ENCODE results near the gene DTNBP1.

Gene DTNBP1

GRCh38 chr6:15562977-15563376, 99.9 kb downstream of the DTNBP1 start:
- TF ChIP-seq REST (IDR thresholded peaks at IDR 0.05; ENCODE audit: insufficient read depth in 1 of 2, low read depth in 2 of 2, low read length in 2 of 2) (no peak), FOXP2 (optimal IDR thresholded peaks at IDR 0.05; ENCODE audit: borderline replicate concordance, extremely low read depth, extremely low read length, insufficient read depth) (no peak), TAF1 (IDR thresholded peaks at IDR 0.05; ENCODE audit: borderline replicate concordance, insufficient read depth, low read length) (no peak), SIN3A (IDR thresholded peaks at IDR 0.05; ENCODE audit: borderline replicate concordance, insufficient read depth, low read length) (no peak), POLR2AphosphoS5 (IDR thresholded peaks at IDR 0.05; ENCODE audit: low read depth, low read length) (no peak)

GRCh38 chr6:15561447-15562199, 101.2 kb downstream of the DTNBP1 start:
- TF ChIP-seq TAF1 (IDR thresholded peaks at IDR 0.05; ENCODE audit: borderline replicate concordance, insufficient read depth, low read length) = no peak

- TF ChIP-seq REST (IDR thresholded peaks at IDR 0.05; ENCODE audit: insufficient read depth in 1 of 2, low read depth in 2 of 2, low read length in 2 of 2) (no peak), TAF1 (IDR thresholded peaks at IDR 0.05; ENCODE audit: borderline replicate concordance, insufficient read depth, low read length) (no peak), FOXP2 (optimal IDR thresholded peaks at IDR 0.05; ENCODE audit: borderline replicate concordance, extremely low read depth, extremely low read length, insufficient read depth) (no peak), SIN3A (IDR thresholded peaks at IDR 0.05; ENCODE audit: borderline replicate concordance, insufficient read depth, low read length) (no peak), POLR2AphosphoS5 (IDR thresholded peaks at IDR 0.05; ENCODE audit: low read depth, low read length) (no peak)
Observed at GRCh38 chr6:15560713-15561112, 102.1 kb downstream of the DTNBP1 start.

- no peak for TF ChIP-seq POLR2AphosphoS5 (IDR thresholded peaks at IDR 0.05; ENCODE audit: low read depth, low read length)
- TF ChIP-seq FOXP2 (optimal IDR thresholded peaks at IDR 0.05; ENCODE audit: borderline replicate concordance, extremely low read depth, extremely low read length, insufficient read depth) = no peak
Observed at GRCh38 chr6:15557174-15557573, 105.7 kb downstream of the DTNBP1 start.

GRCh38 chr6:15556711-15557110, 106.1 kb downstream of the DTNBP1 start:
- no peak for TF ChIP-seq POLR2AphosphoS5 (IDR thresholded peaks at IDR 0.05; ENCODE audit: low read depth, low read length)

GRCh38 chr6:15555101-15556038, 107.5 kb downstream of the DTNBP1 start:
- no peak for TF ChIP-seq SIN3A (IDR thresholded peaks at IDR 0.05; ENCODE audit: borderline replicate concordance, insufficient read depth, low read length)
- TF ChIP-seq POLR2AphosphoS5 (IDR thresholded peaks at IDR 0.05; ENCODE audit: low read depth, low read length) = no peak
- TF ChIP-seq REST (IDR thresholded peaks at IDR 0.05; ENCODE audit: insufficient read depth in 1 of 2, low read depth in 2 of 2, low read length in 2 of 2) = no peak
- TF ChIP-seq TAF1 (IDR thresholded peaks at IDR 0.05; ENCODE audit: borderline replicate concordance, insufficient read depth, low read length) = no peak

Measured in PFSK-1 (cell line).